Calu3 (cell line): ENCODE results near the gene CEMP1. TPM values are rescaled to one million over a fixed set of nuclear protein-coding genes. Genes with fewer than 3 reads are reported as not detected.

Experiments used
- BruUV-seq: library from RNA; stranded (reverse); fragments of 400-500 nt; replicated peaks from 2 replicates; lab custom pipeline; 2021; lab: Mats Ljungman, UMichigan
- CTCF ChIA-PET: fragments of 300-600 bp; sonication (Branson Sonifier 250); formaldehyde crosslinking; loops from one replicate; lab custom pipeline; 2022; ENCODE audit warnings: antibody characterized with exemption; lab: Charles Lee
- DNase-seq: peaks from one replicate; pipeline ENCODE4 v3.0.0; 2022
- H3K27ac Mint-ChIP-seq: one replicate; pipeline ENCODE4 v1.8.0; 2022; ENCODE audit warnings: mixed read lengths; ENCODE audit not compliant: unreplicated experiment
- H3K27me3 Mint-ChIP-seq: one replicate; pipeline ENCODE4 v1.8.0; 2022; ENCODE audit warnings: mixed read lengths; ENCODE audit not compliant: unreplicated experiment
- H3K36me3 Mint-ChIP-seq: one replicate; pipeline ENCODE4 v1.8.0; 2022; ENCODE audit warnings: mild to moderate bottlenecking, moderate library complexity, mixed read lengths; ENCODE audit not compliant: insufficient read depth, unreplicated experiment
- H3K4me1 Mint-ChIP-seq: one replicate; pipeline ENCODE4 v1.8.0; 2022; ENCODE audit warnings: mild to moderate bottlenecking, low read depth, mixed read lengths; ENCODE audit not compliant: unreplicated experiment
- H3K4me3 Mint-ChIP-seq: one replicate; pipeline ENCODE4 v1.8.0; 2022; ENCODE audit warnings: mild to moderate bottlenecking, low read depth, moderate library complexity, mixed read lengths; ENCODE audit not compliant: unreplicated experiment
- H3K9me3 Mint-ChIP-seq: one replicate; pipeline ENCODE4 v1.8.0; 2022; ENCODE audit warnings: low read depth, mixed read lengths; ENCODE audit not compliant: unreplicated experiment
- intact Hi-C: fragments of 100-400 bp; cut with micrococcal nuclease; formaldehyde crosslinking; loops from one replicate; pipeline ENCODE4 v1.10.0; 2022; ENCODE audit not compliant: unreplicated experiment
- total RNA-seq: library from RNA; stranded (reverse); gene quantifications from 2 replicates; pipeline ENCODE4 v1.2.3, GENCODE V29; 2022
- TF ChIP-seq, protein P1 (sequence below): fragments of 200-600 bp; IDR thresholded peaks from one replicate; pipeline ENCODE4 v1.8.0; 2022; ENCODE audit warnings: antibody characterized with exemption; ENCODE audit not compliant: unreplicated experiment

The CEMP1 gene
- total RNA-seq, 1 experiment from 2014 or later = 0.90 TPM

DNA sequence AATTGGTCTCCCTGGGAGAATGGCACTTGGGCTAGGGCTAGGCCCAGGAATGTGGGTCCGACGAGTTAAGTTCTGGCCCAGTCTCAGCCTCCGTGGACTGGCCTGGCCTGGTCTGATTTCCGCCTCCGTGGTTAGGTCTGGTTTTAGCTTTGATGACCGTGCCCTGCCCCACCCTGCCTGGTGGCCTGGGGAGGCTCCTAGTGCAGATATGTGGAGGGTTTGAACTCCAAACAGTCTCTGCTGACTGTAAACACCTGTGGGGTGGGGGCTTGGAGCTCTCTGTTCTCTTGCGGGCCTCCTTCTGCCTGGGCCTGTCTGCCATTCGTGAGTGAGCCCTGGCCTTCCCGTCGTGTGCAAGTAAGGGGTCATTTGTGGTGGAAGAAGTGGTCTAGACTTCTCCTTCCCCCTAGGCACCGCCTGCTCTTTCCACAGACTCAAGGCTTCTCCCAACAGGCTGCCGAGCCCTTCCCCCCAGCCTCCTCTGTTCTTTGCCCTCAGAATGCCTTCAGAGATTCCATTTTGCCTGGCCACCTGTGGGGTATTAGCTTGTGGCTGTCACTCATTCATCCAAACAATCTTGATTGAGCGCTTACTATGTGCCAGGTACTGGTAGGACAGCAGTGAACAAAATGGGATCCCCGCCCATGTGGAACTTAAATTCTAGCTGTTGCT lies 15.9 kb downstream of the CEMP1 start:
- Mint-ChIP-seq H3K4me1 (peaks cover 42% of the 10 kb centered on the region), H3K9me3 (no peaks in the 10 kb centered on the region), H3K27me3 (no peaks in the 10 kb centered on the region), H3K27ac (peak overlapping the region; percentile 87), H3K36me3 (peaks cover 77% of the 10 kb centered on the region), H3K4me3 (peak overlapping the region; percentile 86)
- intact Hi-C loops = no loop called here
- no peak for DNase-seq
- TF ChIP-seq, protein P1, sequence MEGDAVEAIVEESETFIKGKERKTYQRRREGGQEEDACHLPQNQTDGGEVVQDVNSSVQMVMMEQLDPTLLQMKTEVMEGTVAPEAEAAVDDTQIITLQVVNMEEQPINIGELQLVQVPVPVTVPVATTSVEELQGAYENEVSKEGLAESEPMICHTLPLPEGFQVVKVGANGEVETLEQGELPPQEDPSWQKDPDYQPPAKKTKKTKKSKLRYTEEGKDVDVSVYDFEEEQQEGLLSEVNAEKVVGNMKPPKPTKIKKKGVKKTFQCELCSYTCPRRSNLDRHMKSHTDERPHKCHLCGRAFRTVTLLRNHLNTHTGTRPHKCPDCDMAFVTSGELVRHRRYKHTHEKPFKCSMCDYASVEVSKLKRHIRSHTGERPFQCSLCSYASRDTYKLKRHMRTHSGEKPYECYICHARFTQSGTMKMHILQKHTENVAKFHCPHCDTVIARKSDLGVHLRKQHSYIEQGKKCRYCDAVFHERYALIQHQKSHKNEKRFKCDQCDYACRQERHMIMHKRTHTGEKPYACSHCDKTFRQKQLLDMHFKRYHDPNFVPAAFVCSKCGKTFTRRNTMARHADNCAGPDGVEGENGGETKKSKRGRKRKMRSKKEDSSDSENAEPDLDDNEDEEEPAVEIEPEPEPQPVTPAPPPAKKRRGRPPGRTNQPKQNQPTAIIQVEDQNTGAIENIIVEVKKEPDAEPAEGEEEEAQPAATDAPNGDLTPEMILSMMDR = no peak
- CTCF ChIA-PET = interaction anchor here (0.7 to 1.5 kb wide), 3 partner anchors 14 to 321 kb away, joined by 6 to 11 read pairs (median 9); no protein-coding TSS in a partner anchor
- no TSS peak for BruUV-seq

DNA sequence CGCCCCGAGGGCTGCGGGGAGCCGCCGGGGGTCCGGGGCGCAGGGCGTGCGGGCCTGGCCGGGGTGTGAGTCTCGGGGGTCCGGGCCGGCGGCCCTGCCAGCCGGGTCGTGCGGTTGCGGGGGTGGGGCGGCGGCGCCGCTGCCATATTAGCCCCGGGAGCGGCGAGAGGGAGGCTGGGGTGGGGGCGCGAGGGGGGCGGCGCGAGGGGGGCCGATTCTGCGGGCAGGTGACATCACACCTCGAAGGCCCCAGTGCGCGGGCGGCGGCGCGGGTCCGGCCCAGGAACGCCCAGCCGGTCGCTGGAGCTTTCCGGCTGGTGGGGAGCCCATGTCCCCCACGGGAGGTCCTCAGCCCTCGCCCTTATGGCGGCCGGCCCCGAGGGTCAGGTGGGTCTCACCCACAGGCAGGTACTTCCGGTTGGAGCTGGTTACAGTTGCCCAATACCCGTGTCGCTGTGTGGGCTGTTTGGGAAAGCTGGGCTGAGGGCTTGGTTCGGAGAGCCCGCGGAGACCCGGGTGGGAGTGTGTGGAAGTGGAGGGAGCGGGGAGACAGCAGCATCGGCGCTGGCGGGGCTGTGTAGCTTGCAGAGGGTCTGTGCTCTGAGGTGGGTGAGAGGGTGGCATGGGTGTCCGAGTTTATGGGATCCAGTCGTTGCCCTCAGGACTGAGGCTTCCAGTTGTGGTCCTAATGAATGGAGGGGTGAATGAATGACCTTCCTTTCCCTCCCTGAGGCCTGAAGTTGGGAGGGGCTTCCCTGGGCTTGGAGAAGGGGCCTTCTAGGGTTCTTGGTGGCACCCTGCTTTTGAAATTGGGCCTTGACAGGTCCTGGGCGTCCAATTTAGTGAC lies 16.7 kb downstream of the CEMP1 start:
- Mint-ChIP-seq H3K36me3 (peaks cover 69% of the 10 kb centered on the region), H3K9me3 (no peaks in the 10 kb centered on the region), H3K4me1 (peaks cover 37% of the 10 kb centered on the region), H3K27me3 (no peaks in the 10 kb centered on the region), H3K27ac (peak overlapping the region; percentile 87), H3K4me3 (peak overlapping the region; percentile 86)
- BruUV-seq = no TSS peak
- TF ChIP-seq, protein P1 = no peak
- intact Hi-C loops = no loop called here
- CTCF ChIA-PET = interaction anchor here (0.6 to 1.5 kb wide), 4 partner anchors 13 to 249 kb away, joined by 3 to 6 read pairs (median 4); no protein-coding TSS in a partner anchor
- peak; percentile 48 for DNase-seq

GRCh38 chr16:2513405-2514332 lies 17.5 kb downstream of the CEMP1 start, which contains the start of gene ATP6V0C:
Gene ATP6V0C (plus strand): TSS chr16:2513952. CDS start chr16:2514104, 152 bp downstream.
- Mint-ChIP-seq H3K36me3 (peaks cover 60% of the 10 kb centered on the region), H3K4me3 (peak within 1 kb of the TSS; percentile 86), H3K9me3 (no peaks in the 10 kb centered on the region), H3K27me3 (no peaks in the 10 kb centered on the region), H3K27ac (peak within 1 kb of the TSS; percentile 87), H3K4me1 (peaks cover 34% of the 10 kb centered on the region)
- TF ChIP-seq, protein P1 = no peak
- intact Hi-C loops = no loop called here
- peak; percentile 93 for DNase-seq
- BruUV-seq = no TSS peak
- CTCF ChIA-PET = interaction anchor here (0.7 to 1.3 kb wide), 2 partner anchors 12 to 160 kb away, joined by 4 to 5 read pairs; no protein-coding TSS in a partner anchor
